Cardiac fibroblast (primary cell): ENCODE measurements around the gene NUF2.
A peak's percentile ranks its signal among the peaks of the same experiment; 100 is the strongest.
"Not testable (repeated sequence)": the region's sequence is repeated elsewhere in the genome, so short reads cannot be mapped to it uniquely, and the experiment has no call there.

Experiments used
- DNase-seq, 2 donors: peaks; one replicate each; pipeline versions ENCODE4 v3.0.0 to v3.0.0-alpha.2; 2010; ENCODE audit warnings: low read depth in 2 of 2
- H3K4me3 ChIP-seq, 2 donors: replicated peaks in 1 of 2; 1 replicate in 1 of 2; 2 replicates in 1 of 2; pipeline ENCODE4 v1.5.1; 2011; ENCODE audit warnings: low read depth in 2 of 2, low read length in 2 of 2, mild to moderate bottlenecking in 2 of 2, moderate library complexity in 1 of 2
- TF ChIP-seq, protein P1 (sequence below): IDR thresholded peaks from one replicate; pipeline ENCODE4 v1.5.1; 2011; ENCODE audit warnings: low read depth, mild to moderate bottlenecking, low read length, inconsistent platforms

NUF2 gene

DNA sequence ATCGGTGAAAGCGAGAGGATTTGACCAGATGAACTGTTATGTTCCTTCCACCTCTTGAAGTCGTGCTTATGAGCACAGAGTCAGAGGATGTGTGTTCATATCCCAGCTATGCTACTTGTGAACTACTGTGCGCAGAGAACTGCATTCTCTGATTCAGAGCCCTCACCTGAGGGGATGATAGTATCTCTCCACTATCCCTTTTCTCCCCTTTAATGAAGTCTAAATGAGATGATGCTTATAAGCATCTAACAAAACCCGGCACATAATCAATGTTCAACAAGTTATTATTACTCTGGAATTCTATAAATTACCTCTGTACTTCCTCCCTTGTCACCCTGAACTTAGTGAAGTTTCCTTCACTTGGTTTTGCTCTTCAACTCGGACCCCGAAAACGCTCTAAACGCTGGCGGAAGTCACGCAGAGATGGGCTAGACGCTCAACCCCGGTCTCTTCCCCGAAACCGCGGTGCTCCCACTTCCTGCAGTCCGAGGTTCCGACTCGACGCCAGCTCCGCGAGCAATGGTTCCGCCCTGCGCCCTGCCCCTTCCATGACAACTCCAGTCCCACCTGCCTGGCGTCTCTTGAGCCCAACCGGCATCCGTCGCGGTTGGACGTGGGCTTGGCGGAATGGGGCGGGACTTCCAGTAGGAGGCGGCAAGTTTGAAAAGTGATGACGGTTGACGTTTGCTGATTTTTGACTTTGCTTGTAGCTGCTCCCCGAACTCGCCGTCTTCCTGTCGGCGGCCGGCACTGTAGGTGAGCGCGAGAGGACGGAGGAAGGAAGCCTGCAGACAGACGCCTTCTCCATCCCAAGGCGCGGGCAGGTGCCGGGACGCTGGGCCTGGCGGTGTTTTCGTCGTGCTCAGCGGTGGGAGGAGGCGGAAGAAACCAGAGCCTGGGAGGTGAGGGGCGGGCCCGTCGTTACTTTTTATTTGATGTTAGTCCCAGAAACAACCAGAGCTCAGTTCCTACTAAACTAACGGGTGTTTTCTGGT is at the start of gene NUF2:
NUF2 (plus strand) TSS at position 644 of the 995 bp plus-strand sequence. CDS start 4,098 bp downstream, outside the sequence.
- peak within 1 kb of the TSS; percentile 80 to 87 for H3K4me3 ChIP-seq
- TF ChIP-seq, protein P1, sequence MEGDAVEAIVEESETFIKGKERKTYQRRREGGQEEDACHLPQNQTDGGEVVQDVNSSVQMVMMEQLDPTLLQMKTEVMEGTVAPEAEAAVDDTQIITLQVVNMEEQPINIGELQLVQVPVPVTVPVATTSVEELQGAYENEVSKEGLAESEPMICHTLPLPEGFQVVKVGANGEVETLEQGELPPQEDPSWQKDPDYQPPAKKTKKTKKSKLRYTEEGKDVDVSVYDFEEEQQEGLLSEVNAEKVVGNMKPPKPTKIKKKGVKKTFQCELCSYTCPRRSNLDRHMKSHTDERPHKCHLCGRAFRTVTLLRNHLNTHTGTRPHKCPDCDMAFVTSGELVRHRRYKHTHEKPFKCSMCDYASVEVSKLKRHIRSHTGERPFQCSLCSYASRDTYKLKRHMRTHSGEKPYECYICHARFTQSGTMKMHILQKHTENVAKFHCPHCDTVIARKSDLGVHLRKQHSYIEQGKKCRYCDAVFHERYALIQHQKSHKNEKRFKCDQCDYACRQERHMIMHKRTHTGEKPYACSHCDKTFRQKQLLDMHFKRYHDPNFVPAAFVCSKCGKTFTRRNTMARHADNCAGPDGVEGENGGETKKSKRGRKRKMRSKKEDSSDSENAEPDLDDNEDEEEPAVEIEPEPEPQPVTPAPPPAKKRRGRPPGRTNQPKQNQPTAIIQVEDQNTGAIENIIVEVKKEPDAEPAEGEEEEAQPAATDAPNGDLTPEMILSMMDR: no peak
- peak; percentile 100 for DNase-seq

DNA sequence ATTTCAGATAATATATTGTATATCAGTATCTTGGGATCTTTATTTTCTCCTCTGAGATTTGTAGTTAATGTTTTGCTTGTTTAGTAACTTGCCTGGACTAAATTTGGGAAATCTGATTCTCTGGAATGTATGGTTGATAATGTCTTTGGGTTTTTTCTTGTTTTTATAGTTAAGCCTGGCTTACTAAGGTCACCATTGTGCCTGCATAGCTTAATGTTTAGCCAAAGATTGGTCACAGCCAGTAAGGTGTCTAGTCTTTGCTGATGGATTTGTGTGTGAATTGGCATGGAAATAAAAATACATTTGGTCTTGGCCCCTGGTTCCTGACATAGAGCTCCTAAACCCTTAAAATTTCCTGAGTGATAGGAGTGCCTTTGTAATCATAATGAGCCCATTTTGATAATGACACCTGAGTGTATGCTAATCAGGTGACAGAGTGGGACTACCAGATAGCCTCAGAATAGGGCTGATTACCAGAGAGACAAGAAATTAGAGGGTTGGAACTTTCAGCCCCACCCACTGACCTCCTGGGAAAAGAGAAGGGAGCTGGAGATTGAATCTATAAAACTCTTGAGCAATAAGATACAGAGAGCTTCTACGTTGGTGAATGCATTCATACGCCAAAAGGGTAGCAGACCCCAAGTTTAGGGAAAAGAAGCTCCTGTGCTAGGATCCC is 47.9 kb upstream of the NUF2 start:
- H3K4me3 ChIP-seq: no peak overlapping the region
- no peak for DNase-seq
- TF ChIP-seq, protein P1: no peak

DNA sequence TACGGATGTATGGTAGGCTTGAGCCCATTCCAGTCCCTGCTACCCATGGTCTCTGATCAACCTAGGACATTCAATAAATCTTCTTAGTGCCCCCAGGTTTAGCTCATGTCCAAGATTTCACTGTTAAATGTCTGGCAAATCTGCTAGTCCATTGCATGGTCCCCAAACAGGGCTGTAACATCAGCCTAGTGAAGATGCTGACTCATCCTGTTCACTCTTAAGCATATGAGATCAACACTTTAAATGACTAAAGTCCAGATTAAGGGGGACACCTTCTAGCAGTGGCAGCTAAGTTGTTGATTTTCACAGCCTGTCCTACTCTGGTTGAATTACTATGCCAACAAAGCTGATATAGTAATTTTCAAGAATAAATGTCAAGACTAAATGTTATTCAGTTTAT is 46.5 kb upstream of the NUF2 start:
- TF ChIP-seq, protein P1: no peak
- peak; percentile 28 to 38 for DNase-seq
- H3K4me3 ChIP-seq: no peak overlapping the region

DNA sequence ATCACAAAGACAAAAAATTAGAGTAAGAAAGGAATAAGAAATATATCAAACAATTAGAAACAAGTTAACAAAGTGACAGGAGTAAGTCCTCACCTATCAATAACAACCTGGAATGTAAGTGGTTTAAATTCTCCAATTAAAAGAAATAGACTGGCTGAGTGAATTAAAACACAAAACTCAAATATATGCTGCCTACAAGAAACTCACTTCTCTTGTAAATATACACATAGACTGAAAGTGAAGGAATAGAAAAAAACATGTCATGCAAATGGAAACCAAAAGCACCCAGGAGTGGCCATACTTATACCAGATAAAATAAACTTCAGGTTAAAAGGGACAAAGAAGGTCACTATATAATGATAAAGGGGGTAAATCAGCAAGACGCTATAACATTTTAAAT is 43.2 kb upstream of the NUF2 start:
- TF ChIP-seq, protein P1: no peak
- H3K4me3 ChIP-seq: no peak overlapping the region
- no peak for DNase-seq

DNA sequence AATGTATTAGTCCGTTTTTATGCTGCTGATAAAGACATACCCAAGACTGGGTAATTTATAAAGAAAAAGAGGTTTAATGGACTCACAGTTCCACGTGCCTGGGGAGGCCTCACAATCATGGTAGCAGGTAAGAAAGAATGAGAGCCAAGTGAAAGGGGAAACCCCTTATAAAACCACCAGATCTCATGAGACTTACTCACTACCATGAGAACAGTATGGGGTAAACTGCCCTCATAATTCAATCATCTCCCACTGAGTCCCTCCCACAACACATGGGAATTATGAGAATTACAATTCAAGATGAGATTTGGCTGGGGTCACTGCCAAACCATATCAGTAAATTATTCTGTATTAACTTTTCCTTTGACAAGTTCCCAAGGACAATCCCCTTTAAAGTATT is 36.9 kb upstream of the NUF2 start:
- peak in 1 of 2 donors; percentile 27 for DNase-seq
- H3K4me3 ChIP-seq: not testable (repeated sequence)

DNA sequence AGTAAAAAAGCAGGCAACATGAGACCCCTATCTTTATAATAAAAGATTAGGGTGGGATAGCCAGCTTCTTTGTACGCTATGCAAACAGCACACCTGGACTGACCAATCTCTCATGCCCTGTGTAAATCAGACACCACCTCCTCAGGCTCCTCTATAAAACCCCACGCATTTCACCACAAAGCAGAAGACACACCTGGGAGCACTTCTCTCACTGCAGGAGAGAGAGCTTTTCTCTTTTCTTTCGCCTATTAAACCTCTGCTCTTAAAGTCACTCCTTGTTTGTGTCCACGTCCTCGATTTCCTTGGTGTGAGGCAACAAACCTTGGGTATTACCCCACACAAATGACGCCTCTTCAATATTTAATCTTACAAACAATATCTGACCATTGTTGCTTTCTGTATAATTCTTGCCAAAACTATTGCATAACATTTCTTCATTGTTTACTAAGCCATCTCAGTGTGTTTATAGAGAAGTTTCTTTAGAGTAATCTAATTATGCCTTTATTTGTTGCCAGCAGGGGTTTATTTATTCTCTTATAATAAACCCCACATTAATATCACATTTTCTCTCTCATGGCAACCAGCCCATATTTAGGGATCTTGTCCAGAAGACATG is 31.6 kb upstream of the NUF2 start:
- DNase-seq: peak; percentile 86 to 89

More for the DNA sequence above, 31.6 kb upstream of the NUF2 start:
- TF ChIP-seq, protein P1: no peak
- H3K4me3 ChIP-seq: no peak overlapping the region
